Vagina (tissue), 2 donors: ENCODE measurements around the gene CAPZA2. TPM values are rescaled to one million over a fixed set of nuclear protein-coding genes. Genes with fewer than 3 reads are reported as not detected.

ENCODE experiments used
- DNase-seq, 2 donors: peaks; one replicate each; pipeline ENCODE4 v3.0.0-alpha.2; 2017; ENCODE audit errors: extremely low spot score in 2 of 2
- H3K27ac ChIP-seq: fragments of 200-600 bp; sonication (generic); one replicate; pipeline ENCODE4 v1.5.1; 2019
- H3K27me3 ChIP-seq: fragments of 200-600 bp; sonication (generic); one replicate; pipeline ENCODE4 v1.5.1; 2019
- H3K36me3 ChIP-seq, 2 donors: fragments of 200-600 bp; sonication (generic); one replicate each; pipeline ENCODE4 v1.5.1; 2017 to 2019
- H3K4me1 ChIP-seq: fragments of 200-600 bp; sonication (generic); one replicate; pipeline ENCODE4 v1.5.1; 2019
- H3K4me3 ChIP-seq, 2 donors: fragments of 200-600 bp; sonication (generic); 1 replicate in 1 of 2; 2 replicates in 1 of 2; pipeline ENCODE4 v1.5.1; 2016 to 2019
- H3K9me3 ChIP-seq: fragments of 200-600 bp; sonication (generic); one replicate; pipeline ENCODE4 v1.5.1; 2019
- CTCF ChIP-seq, 3 experiments: fragments of 450-650 bp in 2 of 3; fragments of 200-600 bp in 1 of 3; sonication (generic) in 1 of 3; IDR thresholded peaks; one replicate each; pipeline ENCODE4 v1.5.1; 2017 to 2019; ENCODE audit warnings: antibody characterized with exemption in 3 of 3, mild to moderate bottlenecking in 2 of 3, moderate library complexity in 2 of 3
- POLR2A ChIP-seq, 2 donors: fragments of 450-650 bp; IDR thresholded peaks; one replicate each; pipeline ENCODE4 v1.6.1; 2017; ENCODE audit warnings: antibody characterized with exemption in 2 of 2, mild to moderate bottlenecking in 2 of 2, moderate library complexity in 2 of 2
- POLR2AphosphoS5 ChIP-seq, 2 donors: sonication (generic); formaldehyde crosslinking; IDR thresholded peaks; one replicate each; pipeline ENCODE4 v1.9.0; 2017; ENCODE audit warnings: antibody characterized with exemption in 2 of 2, mild to moderate bottlenecking in 2 of 2, low read depth in 1 of 2; ENCODE audit not compliant: insufficient read depth in 1 of 2
- intact Hi-C: fragments of 100-400 bp; cut with DNase I; formaldehyde crosslinking; loops from one replicate; pipeline ENCODE4 v1.15.1; 2023
- total RNA-seq: library from RNA; depleted of rRNA; stranded (reverse); fragments of >200 nt; gene quantifications from one replicate; pipeline ENCODE4 v1.2.3, GENCODE V29; 2016

The CAPZA2 gene
- total RNA-seq, 1 donor from 2014 or later: 86.2 TPM

GRCh38 chr7:116824449-116824848, 37.9 kb upstream of the CAPZA2 start:
- intact Hi-C loops: no loop called here
- DNase-seq: no peak
- Histone ChIP-seq H3K27ac (no peak overlapping the region), H3K4me3 (no peak overlapping the region), H3K9me3 (no peaks in the 10 kb centered on the region), H3K36me3 (no peaks in the 10 kb centered on the region), H3K4me1 (no peaks in the 10 kb centered on the region), H3K27me3 (no peaks in the 10 kb centered on the region)
- no peak for TF ChIP-seq POLR2AphosphoS5 (IDR thresholded peaks at IDR 0.05; ENCODE audit: insufficient read depth in 1 of 2, low read depth in 1 of 2)
- no peak for TF ChIP-seq CTCF (IDR thresholded peaks at IDR 0.05)
- TF ChIP-seq POLR2A (IDR thresholded peaks at IDR 0.05): no peak

DNA sequence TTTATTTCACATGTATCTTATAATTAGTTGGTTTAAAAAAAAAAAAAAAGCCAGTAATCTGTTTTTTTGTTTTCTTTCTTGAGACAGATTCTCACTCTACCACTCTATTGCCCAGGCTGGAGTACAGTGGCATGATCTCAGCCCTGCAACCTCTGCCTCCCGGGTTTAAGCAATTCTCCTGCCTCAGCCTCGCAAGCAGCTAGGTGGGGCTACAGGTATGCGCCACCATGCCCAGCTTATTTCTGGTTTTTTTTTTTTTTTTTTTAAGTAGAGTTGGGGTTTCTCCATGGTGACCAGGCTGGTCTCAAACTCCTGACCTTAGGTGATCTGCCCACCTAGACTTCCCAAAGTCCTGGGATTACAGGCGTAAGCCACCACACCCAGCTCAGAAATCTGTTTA, 34.1 kb upstream of the CAPZA2 start:
- Histone ChIP-seq H3K27me3 (no peaks in the 10 kb centered on the region), H3K27ac (no peak overlapping the region), H3K9me3 (no peaks in the 10 kb centered on the region), H3K4me3 (no peak overlapping the region), H3K36me3 (no peaks in the 10 kb centered on the region), H3K4me1 (no peaks in the 10 kb centered on the region)
- intact Hi-C loops: no loop called here
- DNase-seq: no peak
- no peak for TF ChIP-seq POLR2AphosphoS5 (IDR thresholded peaks at IDR 0.05; ENCODE audit: insufficient read depth in 1 of 2, low read depth in 1 of 2)
- no peak for TF ChIP-seq POLR2A (IDR thresholded peaks at IDR 0.05)
- TF ChIP-seq CTCF (IDR thresholded peaks at IDR 0.05): no peak

- no peak for TF ChIP-seq POLR2A (IDR thresholded peaks at IDR 0.05)
- TF ChIP-seq CTCF (IDR thresholded peaks at IDR 0.05): no peak
- Histone ChIP-seq H3K4me1 (no peaks in the 10 kb centered on the region), H3K27ac (no peak overlapping the region), H3K4me3 (no peak overlapping the region), H3K27me3 (no peaks in the 10 kb centered on the region), H3K36me3 (no peaks in the 10 kb centered on the region), H3K9me3 (no peaks in the 10 kb centered on the region)
- intact Hi-C loops: no loop called here
- no peak for DNase-seq
Measured at GRCh38 chr7:116829041-116829440, 33.3 kb upstream of the CAPZA2 start.

GRCh38 chr7:116829493-116829892, 32.9 kb upstream of the CAPZA2 start:
- no peaks in the 10 kb centered on the region for H3K4me1 ChIP-seq
- no peak for DNase-seq
- H3K36me3 ChIP-seq: no peaks in the 10 kb centered on the region
- H3K27ac ChIP-seq: no peak overlapping the region
- no peaks in the 10 kb centered on the region for H3K9me3 ChIP-seq
- TF ChIP-seq POLR2A (IDR thresholded peaks at IDR 0.05) (no peak), CTCF (IDR thresholded peaks at IDR 0.05) (no peak), POLR2AphosphoS5 (IDR thresholded peaks at IDR 0.05; ENCODE audit: insufficient read depth in 1 of 2, low read depth in 1 of 2) (no peak)
- no peaks in the 10 kb centered on the region for H3K27me3 ChIP-seq
- intact Hi-C loops: no loop called here
- H3K4me3 ChIP-seq: no peak overlapping the region

DNA sequence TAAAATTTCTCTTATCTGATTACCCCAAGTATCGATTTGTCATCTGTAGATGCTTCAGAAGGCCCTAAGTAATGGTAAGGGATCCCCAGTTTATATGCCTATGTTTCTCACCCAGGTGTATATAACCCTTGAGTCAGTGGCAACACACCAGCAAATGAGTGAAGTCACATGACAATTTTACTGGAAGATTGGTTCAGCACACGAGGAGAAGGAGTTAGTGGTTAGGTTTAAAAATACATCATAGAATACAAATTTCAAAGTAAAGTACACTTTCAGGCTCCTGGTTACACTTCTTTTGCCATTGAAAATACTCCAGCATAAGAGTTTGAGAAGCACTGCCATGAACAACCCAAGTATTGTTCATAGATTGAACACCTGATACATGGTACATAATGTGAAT, 29.7 kb upstream of the CAPZA2 start:
- DNase-seq: no peak
- Histone ChIP-seq H3K4me1 (no peaks in the 10 kb centered on the region), H3K36me3 (no peaks in the 10 kb centered on the region), H3K27ac (no peak overlapping the region), H3K4me3 (no peak overlapping the region), H3K27me3 (no peaks in the 10 kb centered on the region), H3K9me3 (no peaks in the 10 kb centered on the region)
- TF ChIP-seq POLR2A (IDR thresholded peaks at IDR 0.05): no peak
- no peak for TF ChIP-seq POLR2AphosphoS5 (IDR thresholded peaks at IDR 0.05; ENCODE audit: insufficient read depth in 1 of 2, low read depth in 1 of 2)
- intact Hi-C loops: no loop called here
